Activated T-cell treated with anti-CD3 and anti-CD28 coated beads, Interleukin-2, amount 50 U/mL, for 48 hours (primary cell): ENCODE data around the gene PLPP7.

Experiments
- DNase-seq, 2 experiments: peaks; one replicate each; pipeline ENCODE4 v3.0.0-alpha.2; 2020

Gene PLPP7

GRCh38 chr9:131282175-131282574, 7.3 kb upstream of the PLPP7 start:
- DNase-seq = no peak

GRCh38 chr9:131282688-131283422, 6.7 kb upstream of the PLPP7 start:
- peak; percentile 24 to 43 for DNase-seq

GRCh38 chr9:131284856-131285255, 4.7 kb upstream of the PLPP7 start:
- DNase-seq = no peak

- DNase-seq = no peak
Measured at GRCh38 chr9:131287359-131287758, 2.2 kb upstream of the PLPP7 start.

- DNase-seq = no peak
Measured at GRCh38 chr9:131288217-131288616, 1.3 kb upstream of the PLPP7 start.

- DNase-seq = no peak
Measured at GRCh38 chr9:131290036-131290766, 678 bp downstream of the PLPP7 start.

GRCh38 chr9:131290767-131291370, 1.3 kb downstream of the PLPP7 start:
- no peak for DNase-seq

GRCh38 chr9:131291795-131292315, 2.3 kb downstream of the PLPP7 start:
- DNase-seq = no peak

GRCh38 chr9:131292937-131293336, 3.4 kb downstream of the PLPP7 start:
- no peak for DNase-seq

- DNase-seq = no peak
Measured at GRCh38 chr9:131296460-131296859, 6.9 kb downstream of the PLPP7 start.

GRCh38 chr9:131296906-131297500, 7.5 kb downstream of the PLPP7 start:
- no peak for DNase-seq

- DNase-seq = no peak
Measured at GRCh38 chr9:131297903-131298302, 8.4 kb downstream of the PLPP7 start.

- no peak for DNase-seq
Measured at GRCh38 chr9:131298341-131298740, 8.8 kb downstream of the PLPP7 start.

- no peak for DNase-seq
Measured at GRCh38 chr9:131298816-131299215, 9.3 kb downstream of the PLPP7 start.

- DNase-seq = no peak
Measured at GRCh38 chr9:131299346-131299960, 9.9 kb downstream of the PLPP7 start.

- DNase-seq = no peak
Measured at GRCh38 chr9:131299961-131300347, 10.4 kb downstream of the PLPP7 start.

- no peak for DNase-seq
Measured at GRCh38 chr9:131300444-131300843, 10.9 kb downstream of the PLPP7 start.

- no peak for DNase-seq
Measured at GRCh38 chr9:131302244-131303075, 12.9 kb downstream of the PLPP7 start.

- DNase-seq = no peak
Measured at GRCh38 chr9:131303381-131304321, 14.1 kb downstream of the PLPP7 start.

- no peak for DNase-seq
Measured at GRCh38 chr9:131304676-131305355, 15.3 kb downstream of the PLPP7 start.
